HepG2 (cell line): ENCODE measurements around the gene WTAP. TPM values are rescaled to one million over a fixed set of nuclear protein-coding genes. Genes with fewer than 3 reads are reported as not detected.

ENCODE experiments used
- BHLHE40 ChIP-seq: IDR thresholded peaks from 2 replicates; pipeline ENCODE4 v1.6.1; 2011; ENCODE audit warnings: low read length, improper control_type of control experiment
- EEA1 ChIP-seq: sonication (generic); formaldehyde crosslinking; IDR thresholded peaks from 2 replicates; pipeline ENCODE4 v1.5.1; 2020; ENCODE audit warnings: mild to moderate bottlenecking, missing genetic modification reagents, borderline replicate concordance
- HDAC1 ChIP-seq: sonication (generic); formaldehyde crosslinking; IDR thresholded peaks from 2 replicates; pipeline ENCODE4 v1.5.1; 2020; ENCODE audit warnings: mild to moderate bottlenecking, missing genetic modification reagents
- HNF4G ChIP-seq, 2 experiments: sonication (generic) in 1 of 2; formaldehyde crosslinking in 1 of 2; IDR thresholded peaks; 2 replicates each; pipeline versions ENCODE4 v1.4.0 to v1.6.1; 2011 to 2020; ENCODE audit warnings: borderline replicate concordance in 2 of 2, low read depth in 2 of 2, mild to moderate bottlenecking in 2 of 2, low read length in 1 of 2, missing genetic modification reagents in 1 of 2, moderate library complexity in 1 of 2
- KDM3A ChIP-seq: IDR thresholded peaks from 2 replicates; pipeline ENCODE4 v1.6.1; 2018; ENCODE audit warnings: low read depth, missing compliant biosample characterization
- KLF9 ChIP-seq: IDR thresholded peaks from 2 replicates; pipeline ENCODE4 v1.6.1; 2016; ENCODE audit warnings: low read depth
- KMT2B ChIP-seq: IDR thresholded peaks from 2 replicates; pipeline ENCODE4 v1.6.1; 2016; ENCODE audit warnings: missing genetic modification reagents, missing compliant biosample characterization
- MATR3 ChIP-seq: sonication (generic); formaldehyde crosslinking; IDR thresholded peaks from 2 replicates; pipeline ENCODE4 v1.4.0; 2020; ENCODE audit warnings: missing genetic modification reagents
- MBD4 ChIP-seq: IDR thresholded peaks from 2 replicates; pipeline ENCODE4 v1.6.1; 2012; ENCODE audit warnings: low read length, inconsistent platforms, borderline replicate concordance
- MIXL1 ChIP-seq: IDR thresholded peaks from 2 replicates; pipeline ENCODE4 v1.6.1; 2016
- MLLT10 ChIP-seq: sonication (generic); formaldehyde crosslinking; IDR thresholded peaks from 2 replicates; pipeline ENCODE4 v1.4.0; 2020; ENCODE audit warnings: missing genetic modification reagents
- NONO ChIP-seq, 2 experiments: fragments of 450-650 bp in 1 of 2; sonication (generic) in 1 of 2; formaldehyde crosslinking in 1 of 2; IDR thresholded peaks in 1 of 2; conservative IDR thresholded peaks in 1 of 2; 2 replicates each; pipeline versions ENCODE4 v1.6.1 to v1.8.0; 2017 to 2022; ENCODE audit warnings: mild to moderate bottlenecking in 1 of 2, missing genetic modification reagents in 1 of 2, moderate library complexity in 1 of 2
- PHF21A ChIP-seq: sonication (generic); formaldehyde crosslinking; IDR thresholded peaks from 2 replicates; pipeline ENCODE4 v1.5.0; 2020; ENCODE audit warnings: mild to moderate bottlenecking, missing genetic modification reagents
- PLRG1 ChIP-seq: fragments of 450-650 bp; conservative IDR thresholded peaks from 2 replicates; pipeline ENCODE4 v1.6.1; 2016
- POLR2A ChIP-seq, 2 experiments: IDR thresholded peaks; 2 replicates each; pipeline ENCODE4 v1.6.1; 2011; ENCODE audit warnings: low read depth in 2 of 2, low read length in 2 of 2, mild to moderate bottlenecking in 1 of 2, moderate library complexity in 1 of 2; ENCODE audit not compliant: insufficient read depth in 1 of 2
- SIN3A ChIP-seq: IDR thresholded peaks from 2 replicates; pipeline ENCODE4 v1.6.1; 2011; ENCODE audit warnings: low read depth, mild to moderate bottlenecking, control low read depth, low read length, borderline replicate concordance
- YEATS2 ChIP-seq: sonication (generic); formaldehyde crosslinking; IDR thresholded peaks from 2 replicates; pipeline ENCODE4 v1.4.0; 2020; ENCODE audit warnings: missing genetic modification reagents, borderline replicate concordance
- ZNF235 ChIP-seq: sonication (generic); formaldehyde crosslinking; IDR thresholded peaks from 2 replicates; pipeline ENCODE4 v1.8.1; 2023; ENCODE audit warnings: mild to moderate bottlenecking, missing genetic modification reagents, borderline replicate concordance
- ZNF382 ChIP-seq: sonication (generic); formaldehyde crosslinking; IDR thresholded peaks from 2 replicates; pipeline ENCODE4 v1.5.0; 2020; ENCODE audit warnings: missing genetic modification reagents, mild to moderate bottlenecking, borderline replicate concordance
- polyA plus RNA-seq, 8 experiments: library from polyadenylated mRNA; depleted of rRNA in 3 of 8; stranded (reverse) in 7 of 8; unstranded in 1 of 8; fragments of >200 nt; fragmentation: Illumina TruSeq in 4 of 8; extraction: Trizol in 4 of 8; gene quantifications; 2 replicates each; pipeline versions ENCODE4 v1.2.1 to v1.2.3, GENCODE V29; 2011 to 2016; ENCODE audit warnings: low read depth in 4 of 8, missing spikeins in 1 of 8, mixed read lengths in 1 of 8; ENCODE audit not compliant: insufficient read depth in 1 of 8
- total RNA-seq, 5 experiments: library from RNA; depleted of rRNA; stranded (reverse); fragments of >200 nt; fragmentation: Illumina TruSeq; extraction: Trizol; gene quantifications; 2 replicates each; pipeline ENCODE4 v1.2.3, GENCODE V29; 2016; ENCODE audit warnings: low read depth in 1 of 5
- TF ChIP-seq, protein P1 (sequence below): sonication (generic); formaldehyde crosslinking; IDR thresholded peaks from 2 replicates; pipeline ENCODE4 v1.4.0; 2020; ENCODE audit warnings: missing genetic modification reagents
- TF ChIP-seq, protein P2 (sequence below): sonication (generic); formaldehyde crosslinking; IDR thresholded peaks from 2 replicates; pipeline ENCODE4 v1.4.0; 2020; ENCODE audit warnings: missing genetic modification reagents
- TF ChIP-seq, protein P3 (sequence below): IDR thresholded peaks from 2 replicates; pipeline ENCODE4 v1.6.1; 2016; ENCODE audit warnings: mild to moderate bottlenecking, missing biosample characterization, missing genetic modification reagents
- TF ChIP-seq, protein P4 (sequence below): sonication (generic); formaldehyde crosslinking; IDR thresholded peaks from 2 replicates; pipeline ENCODE4 v1.5.0; 2020; ENCODE audit warnings: missing genetic modification reagents
- TF ChIP-seq, protein P5 (sequence below): sonication (generic); formaldehyde crosslinking; IDR thresholded peaks from 2 replicates; pipeline ENCODE4 v1.5.0; 2020; ENCODE audit warnings: missing genetic modification reagents

Gene WTAP
- total and polyA plus RNA-seq, 2 of the 13 experiments (the other 11 are each of a cell fraction or from before 2014, with no cell fraction given), result 31.6 to 167 TPM

DNA sequence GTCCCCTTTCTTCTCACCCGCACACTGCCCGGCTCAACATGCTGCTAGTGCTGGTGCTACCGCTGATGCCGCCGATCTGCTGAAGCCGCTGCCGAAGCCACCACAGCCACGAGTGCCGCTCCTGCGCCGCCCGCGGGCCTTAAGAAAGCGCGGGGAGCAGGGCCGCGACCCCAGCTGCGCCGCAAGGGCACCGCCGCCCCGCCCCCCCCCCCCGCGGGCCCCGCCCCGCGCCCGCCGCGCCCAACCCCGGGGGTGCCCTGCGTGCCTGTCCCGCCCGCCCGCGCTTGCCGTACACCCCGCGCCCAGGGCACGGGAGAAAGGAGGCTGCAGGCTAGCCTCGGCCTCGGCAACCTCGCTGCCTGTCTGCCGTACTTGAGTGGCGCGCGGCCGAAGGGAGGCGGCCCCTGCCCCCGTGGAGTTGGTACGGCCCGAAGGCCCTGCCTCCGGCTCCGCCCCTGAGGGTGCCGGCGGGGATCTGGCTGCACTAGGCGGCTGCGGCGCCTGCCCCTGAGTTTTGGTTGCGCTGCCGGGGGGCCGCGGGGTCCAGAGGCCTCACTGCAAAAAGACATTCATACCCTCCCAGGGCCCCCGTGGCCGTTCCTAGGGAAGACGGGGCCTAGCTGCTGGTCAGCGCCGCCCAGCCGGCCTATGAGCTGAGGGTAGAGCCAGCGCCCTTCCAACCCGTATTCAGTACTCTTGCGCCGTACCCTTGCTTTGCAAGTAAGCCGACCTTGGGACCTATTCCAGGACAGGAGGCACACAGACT is 34.0 kb upstream of the WTAP start, which contains the start of gene SOD2 (continued):
- TF ChIP-seq, protein P1, sequence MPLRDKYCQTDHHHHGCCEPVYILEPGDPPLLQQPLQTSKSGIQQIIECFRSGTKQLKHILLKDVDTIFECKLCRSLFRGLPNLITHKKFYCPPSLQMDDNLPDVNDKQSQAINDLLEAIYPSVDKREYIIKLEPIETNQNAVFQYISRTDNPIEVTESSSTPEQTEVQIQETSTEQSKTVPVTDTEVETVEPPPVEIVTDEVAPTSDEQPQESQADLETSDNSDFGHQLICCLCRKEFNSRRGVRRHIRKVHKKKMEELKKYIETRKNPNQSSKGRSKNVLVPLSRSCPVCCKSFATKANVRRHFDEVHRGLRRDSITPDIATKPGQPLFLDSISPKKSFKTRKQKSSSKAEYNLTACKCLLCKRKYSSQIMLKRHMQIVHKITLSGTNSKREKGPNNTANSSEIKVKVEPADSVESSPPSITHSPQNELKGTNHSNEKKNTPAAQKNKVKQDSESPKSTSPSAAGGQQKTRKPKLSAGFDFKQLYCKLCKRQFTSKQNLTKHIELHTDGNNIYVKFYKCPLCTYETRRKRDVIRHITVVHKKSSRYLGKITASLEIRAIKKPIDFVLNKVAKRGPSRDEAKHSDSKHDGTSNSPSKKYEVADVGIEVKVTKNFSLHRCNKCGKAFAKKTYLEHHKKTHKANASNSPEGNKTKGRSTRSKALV (CRISPR knock-in tag), result peak; percentile 59; the same call in 1 of the 2 replicates
- TF ChIP-seq, protein P2, sequence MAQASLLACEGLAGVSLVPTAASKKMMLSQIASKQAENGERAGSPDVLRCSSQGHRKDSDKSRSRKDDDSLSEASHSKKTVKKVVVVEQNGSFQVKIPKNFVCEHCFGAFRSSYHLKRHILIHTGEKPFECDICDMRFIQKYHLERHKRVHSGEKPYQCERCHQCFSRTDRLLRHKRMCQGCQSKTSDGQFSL (CRISPR knock-in tag), result peak; percentile 78; the same call in 1 of the 2 replicates
- TF ChIP-seq HDAC1 (CRISPR knock-in tag) (peak; percentile 72), KDM3A (CRISPR knock-in tag) (peak; percentile 86), ZNF235 (no peak), HNF4G (IDR thresholded peaks at IDR 0.05; ENCODE audit: borderline replicate concordance, low read depth, low read length) (peak; percentile 87), HNF4G (CRISPR knock-in tag; IDR thresholded peaks at IDR 0.05; ENCODE audit: borderline replicate concordance, low read depth) (peak; percentile 84), BHLHE40 (peak; percentile 95), EEA1 (CRISPR knock-in tag) (peak; percentile 88; the same call in 1 of the 2 replicates), YEATS2 (CRISPR knock-in tag) (peak; percentile 58), PHF21A (CRISPR knock-in tag) (peak; percentile 92), MIXL1 (CRISPR knock-in tag) (0 out of 2 replicates have a peak, but pooled peaks have one; percentile 33), ZNF382 (CRISPR knock-in tag) (no peak), KMT2B (CRISPR knock-in tag) (peak; percentile 79; the same call in 1 of the 2 replicates), MBD4 (no peak), MLLT10 (CRISPR knock-in tag) (no peak), NONO (IDR thresholded peaks at IDR 0.05) (no peak), NONO (CRISPR knock-in tag; conservative IDR thresholded peaks at IDR 0.05) (peak; percentile 90), KLF9 (CRISPR knock-in tag) (0 out of 2 replicates have a peak, but pooled peaks have one; percentile 13), POLR2A (IDR thresholded peaks at IDR 0.05; ENCODE audit: insufficient read depth in 1 of 2, low read depth in 2 of 2, low read length in 2 of 2) (peak; percentile 94 to 96), SIN3A (peak; percentile 84), MATR3 (CRISPR knock-in tag) (no peak), PLRG1 (no peak)
- TF ChIP-seq, protein P3, sequence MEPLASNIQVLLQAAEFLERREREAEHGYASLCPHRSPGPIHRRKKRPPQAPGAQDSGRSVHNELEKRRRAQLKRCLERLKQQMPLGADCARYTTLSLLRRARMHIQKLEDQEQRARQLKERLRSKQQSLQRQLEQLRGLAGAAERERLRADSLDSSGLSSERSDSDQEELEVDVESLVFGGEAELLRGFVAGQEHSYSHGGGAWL (CRISPR knock-in tag), result peak; percentile 76
- TF ChIP-seq, protein P4, sequence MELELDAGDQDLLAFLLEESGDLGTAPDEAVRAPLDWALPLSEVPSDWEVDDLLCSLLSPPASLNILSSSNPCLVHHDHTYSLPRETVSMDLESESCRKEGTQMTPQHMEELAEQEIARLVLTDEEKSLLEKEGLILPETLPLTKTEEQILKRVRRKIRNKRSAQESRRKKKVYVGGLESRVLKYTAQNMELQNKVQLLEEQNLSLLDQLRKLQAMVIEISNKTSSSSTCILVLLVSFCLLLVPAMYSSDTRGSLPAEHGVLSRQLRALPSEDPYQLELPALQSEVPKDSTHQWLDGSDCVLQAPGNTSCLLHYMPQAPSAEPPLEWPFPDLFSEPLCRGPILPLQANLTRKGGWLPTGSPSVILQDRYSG (CRISPR knock-in tag), result peak; percentile 74; the same call in 1 of the 2 replicates
- TF ChIP-seq, protein P5, sequence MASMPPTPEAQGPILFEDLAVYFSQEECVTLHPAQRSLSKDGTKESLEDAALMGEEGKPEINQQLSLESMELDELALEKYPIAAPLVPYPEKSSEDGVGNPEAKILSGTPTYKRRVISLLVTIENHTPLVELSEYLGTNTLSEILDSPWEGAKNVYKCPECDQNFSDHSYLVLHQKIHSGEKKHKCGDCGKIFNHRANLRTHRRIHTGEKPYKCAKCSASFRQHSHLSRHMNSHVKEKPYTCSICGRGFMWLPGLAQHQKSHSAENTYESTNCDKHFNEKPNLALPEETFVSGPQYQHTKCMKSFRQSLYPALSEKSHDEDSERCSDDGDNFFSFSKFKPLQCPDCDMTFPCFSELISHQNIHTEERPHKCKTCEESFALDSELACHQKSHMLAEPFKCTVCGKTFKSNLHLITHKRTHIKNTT (CRISPR knock-in tag), result no peak
